Neuron (in vitro differentiated cells): ENCODE results near the gene DDAH1.
"Not testable (repeated sequence)": the region's sequence is repeated elsewhere in the genome, so short reads cannot be mapped to it uniquely, and the experiment has no call there.

Source experiments
- H2AFZ ChIP-seq: one replicate; pipeline ENCODE4 v1.6.1; 2013; ENCODE audit warnings: low read depth, mild to moderate bottlenecking, inconsistent platforms, low read length, moderate library complexity
- H3K27me3 ChIP-seq: one replicate; pipeline ENCODE4 v1.6.1; 2013; ENCODE audit warnings: low read length; ENCODE audit not compliant: insufficient read depth
- H3K36me3 ChIP-seq: one replicate; pipeline ENCODE4 v1.6.1; 2013; ENCODE audit warnings: low read length; ENCODE audit not compliant: insufficient read depth
- H3K4me1 ChIP-seq: one replicate; pipeline ENCODE4 v1.6.1; 2013; ENCODE audit warnings: low read length; ENCODE audit not compliant: insufficient read depth
- H3K4me3 ChIP-seq: 2 replicates; pipeline ENCODE4 v1.5.1; 2013; ENCODE audit warnings: mild to moderate bottlenecking, low read length, moderate library complexity
- H3K9me3 ChIP-seq: one replicate; pipeline ENCODE4 v1.6.1; 2013; ENCODE audit warnings: low read length

DDAH1 gene

DNA sequence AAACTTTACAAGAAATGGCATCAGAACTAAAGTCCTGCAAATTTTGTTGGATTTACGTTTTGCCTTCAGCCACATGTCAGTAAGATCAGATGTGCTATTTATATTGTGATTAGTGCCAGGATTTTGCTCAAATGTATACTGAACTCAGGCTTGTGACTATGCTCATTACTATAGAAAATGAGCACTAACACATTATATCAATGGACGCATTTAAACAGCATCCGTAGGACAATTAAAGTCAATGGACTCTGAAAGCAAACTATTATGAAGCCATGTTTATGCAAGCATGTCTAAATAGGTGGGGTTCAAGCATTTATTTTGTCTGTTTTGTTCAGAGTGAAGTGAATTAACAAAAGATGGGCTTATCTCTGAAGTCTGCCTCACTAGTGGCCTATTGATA, 20.6 kb upstream of the DDAH1 start:
- no peaks in the 10 kb centered on the region for H3K9me3 ChIP-seq
- no peaks in the 10 kb centered on the region for H3K27me3 ChIP-seq

GRCh38 chr1:85484716-85485115, 19.8 kb upstream of the DDAH1 start:
- no peaks in the 10 kb centered on the region for H3K27me3 ChIP-seq
- no peak overlapping the region for H2AFZ ChIP-seq
- H3K36me3 ChIP-seq: no peaks in the 10 kb centered on the region
- H3K4me1 ChIP-seq: no peaks in the 10 kb centered on the region
- H3K4me3 ChIP-seq: no peak overlapping the region
- H3K9me3 ChIP-seq: no peaks in the 10 kb centered on the region

More for the DNA sequence above, 20.6 kb upstream of the DDAH1 start:
- H3K4me1 ChIP-seq: no peaks in the 10 kb centered on the region
- no peaks in the 10 kb centered on the region for H3K36me3 ChIP-seq
- no peak overlapping the region for H3K4me3 ChIP-seq
- H2AFZ ChIP-seq: no peak overlapping the region

GRCh38 chr1:85484264-85484663, 19.3 kb upstream of the DDAH1 start:
- Histone ChIP-seq H2AFZ (no peak overlapping the region), H3K4me3 (no peak overlapping the region), H3K9me3 (no peaks in the 10 kb centered on the region), H3K36me3 (no peaks in the 10 kb centered on the region), H3K27me3 (no peaks in the 10 kb centered on the region), H3K4me1 (no peaks in the 10 kb centered on the region)

DNA sequence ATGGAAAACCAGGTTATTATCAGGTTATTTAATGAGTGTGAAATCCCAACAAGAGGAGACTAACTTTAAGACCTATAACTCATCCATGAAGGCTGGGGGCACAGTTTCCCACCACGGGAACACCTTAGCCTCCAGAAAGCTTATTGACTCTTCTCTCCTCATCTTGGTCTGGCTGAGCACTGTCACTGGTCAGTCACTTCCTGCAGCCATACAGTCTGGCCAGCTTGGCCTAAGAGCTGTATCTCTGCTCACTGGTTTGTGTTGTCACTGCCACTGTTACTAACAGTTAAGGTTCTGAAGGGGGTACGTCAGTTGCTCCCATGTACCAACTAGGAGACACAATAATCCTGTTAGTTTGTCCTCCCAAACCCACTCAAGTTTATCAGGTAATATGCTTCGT, 16.7 kb upstream of the DDAH1 start:
- no peaks in the 10 kb centered on the region for H3K36me3 ChIP-seq
- no peaks in the 10 kb centered on the region for H3K4me1 ChIP-seq
- no peaks in the 10 kb centered on the region for H3K9me3 ChIP-seq
- no peaks in the 10 kb centered on the region for H3K27me3 ChIP-seq
- H2AFZ ChIP-seq: no peak overlapping the region
- H3K4me3 ChIP-seq: no peak overlapping the region

GRCh38 chr1:85480566-85480965, 15.6 kb upstream of the DDAH1 start:
- no peaks in the 10 kb centered on the region for H3K4me1 ChIP-seq
- H3K36me3 ChIP-seq: no peaks in the 10 kb centered on the region
- H3K4me3 ChIP-seq: no peak overlapping the region
- no peak overlapping the region for H2AFZ ChIP-seq
- H3K27me3 ChIP-seq: no peaks in the 10 kb centered on the region
- no peaks in the 10 kb centered on the region for H3K9me3 ChIP-seq

- Histone ChIP-seq H3K27me3 (no peaks in the 10 kb centered on the region), H3K36me3 (no peaks in the 10 kb centered on the region), H3K4me1 (no peaks in the 10 kb centered on the region), H2AFZ (no peak overlapping the region), H3K9me3 (no peaks in the 10 kb centered on the region), H3K4me3 (no peak overlapping the region)
These were observed 14.5 kb upstream of the DDAH1 start for GRCh38 chr1:85479491-85479890.

DNA sequence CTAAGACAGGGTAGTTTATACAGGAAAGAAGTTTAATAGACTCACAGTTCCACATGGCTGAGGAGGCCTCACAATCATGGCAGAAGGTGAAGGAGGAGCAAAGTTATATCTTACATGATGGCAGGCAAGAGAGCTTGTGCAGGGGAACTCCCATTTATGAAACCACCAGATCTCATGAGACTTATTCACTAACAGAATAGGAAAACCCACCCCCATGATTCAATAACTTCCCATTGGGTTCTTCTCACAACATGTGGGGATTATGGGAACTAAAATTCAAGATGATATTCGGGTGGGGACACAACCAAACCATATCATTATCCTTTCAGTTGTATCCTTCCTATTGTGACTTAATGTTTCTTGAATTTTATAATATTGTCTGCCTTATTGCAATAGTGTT, 13.4 kb upstream of the DDAH1 start:
- Histone ChIP-seq H3K4me1 (no peaks in the 10 kb centered on the region), H3K4me3 (no peak overlapping the region), H3K36me3 (no peaks in the 10 kb centered on the region), H2AFZ (no peak overlapping the region), H3K9me3 (no peaks in the 10 kb centered on the region), H3K27me3 (no peaks in the 10 kb centered on the region)

DNA sequence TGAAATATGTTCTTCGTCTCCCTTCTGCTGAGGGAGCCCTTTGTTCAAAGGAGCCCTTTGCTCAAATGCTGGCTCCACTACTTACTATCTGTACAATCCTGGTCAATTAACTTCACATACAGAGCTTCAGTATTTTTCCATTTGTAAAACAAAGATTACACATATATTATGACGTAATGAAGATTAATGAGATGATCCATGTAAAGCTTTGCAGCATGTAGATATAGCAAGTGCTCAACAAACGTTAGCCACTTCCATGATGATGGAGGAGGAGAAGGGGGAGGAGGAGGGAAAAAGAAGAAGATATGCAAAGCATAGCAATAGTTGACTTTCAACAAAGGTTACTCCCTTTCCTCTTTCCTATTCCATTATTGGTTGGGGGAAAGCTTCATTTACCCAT, 10.1 kb upstream of the DDAH1 start:
- no peaks in the 10 kb centered on the region for H3K9me3 ChIP-seq
- H3K4me1 ChIP-seq: no peaks in the 10 kb centered on the region
- H2AFZ ChIP-seq: no peak overlapping the region
- H3K4me3 ChIP-seq: no peak overlapping the region
- H3K27me3 ChIP-seq: no peaks in the 10 kb centered on the region
- no peaks in the 10 kb centered on the region for H3K36me3 ChIP-seq

DNA sequence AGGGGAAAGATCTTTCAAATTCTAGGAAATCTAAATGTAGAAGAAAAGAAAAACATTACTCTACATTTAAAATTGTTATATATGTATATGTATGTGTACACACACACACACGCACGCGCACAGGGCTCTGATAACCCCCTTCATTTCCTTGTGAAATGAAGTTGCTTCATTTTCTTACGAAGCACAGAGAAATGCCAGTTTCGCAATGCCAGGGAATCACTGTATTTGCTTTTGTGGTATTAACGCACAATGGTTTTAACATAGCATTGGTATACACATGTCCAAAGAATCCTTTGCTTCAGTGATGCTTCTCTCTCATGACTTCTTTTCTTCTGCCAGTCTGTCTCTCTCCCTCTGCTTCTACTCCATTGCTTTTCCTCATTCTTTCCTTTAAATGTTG, 8.4 kb upstream of the DDAH1 start:
- Histone ChIP-seq H3K27me3 (no peaks in the 10 kb centered on the region), H2AFZ (no peak overlapping the region), H3K36me3 (no peaks in the 10 kb centered on the region), H3K4me3 (no peak overlapping the region), H3K4me1 (no peaks in the 10 kb centered on the region), H3K9me3 (peaks cover 2% of the 10 kb centered on the region)

DNA sequence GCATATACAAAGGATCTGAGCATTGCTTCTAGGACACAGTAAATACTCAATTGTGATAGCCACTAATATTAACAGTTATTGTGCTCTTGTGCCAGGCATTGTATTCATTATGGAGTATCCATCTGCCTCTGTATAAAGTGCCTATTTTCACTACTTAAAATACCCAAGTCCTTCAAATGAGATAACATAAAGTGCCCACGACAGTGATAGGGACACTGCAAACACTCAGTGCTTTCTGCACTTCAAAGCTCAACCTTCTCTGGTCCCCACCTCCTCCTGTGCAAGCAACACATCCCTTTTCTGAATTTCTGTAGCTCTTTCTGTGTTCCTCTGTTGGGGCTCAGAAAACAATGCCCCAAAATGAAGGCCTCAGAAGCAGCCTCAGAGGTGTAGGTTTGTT, 6.6 kb upstream of the DDAH1 start:
- H3K4me1 ChIP-seq: no peaks in the 10 kb centered on the region
- no peaks in the 10 kb centered on the region for H3K27me3 ChIP-seq
- no peaks in the 10 kb centered on the region for H3K36me3 ChIP-seq
- H3K4me3 ChIP-seq: no peak overlapping the region
- H3K9me3 ChIP-seq: peaks cover 2% of the 10 kb centered on the region
- H2AFZ ChIP-seq: no peak overlapping the region

- not testable (repeated sequence) for H3K4me1 ChIP-seq, H3K4me3 ChIP-seq, H3K9me3 ChIP-seq, H3K27me3 ChIP-seq, H2AFZ ChIP-seq, H3K36me3 ChIP-seq
These were observed 5.2 kb upstream of the DDAH1 start for GRCh38 chr1:85470130-85470529.

- Histone ChIP-seq H3K9me3 (peaks cover 2% of the 10 kb centered on the region), H3K36me3 (no peaks in the 10 kb centered on the region), H2AFZ (no peak overlapping the region), H3K4me1 (peaks cover 12% of the 10 kb centered on the region), H3K4me3 (no peak overlapping the region), H3K27me3 (no peaks in the 10 kb centered on the region)
These were observed 3.1 kb upstream of the DDAH1 start for GRCh38 chr1:85467929-85468540.

GRCh38 chr1:85467036-85467435, 2.1 kb upstream of the DDAH1 start:
- H2AFZ ChIP-seq: no peak overlapping the region
- peaks cover 2% of the 10 kb centered on the region for H3K9me3 ChIP-seq
- H3K27me3 ChIP-seq: no peaks in the 10 kb centered on the region
- H3K4me1 ChIP-seq: peaks cover 21% of the 10 kb centered on the region
- H3K4me3 ChIP-seq: no peak overlapping the region
- no peaks in the 10 kb centered on the region for H3K36me3 ChIP-seq

DNA sequence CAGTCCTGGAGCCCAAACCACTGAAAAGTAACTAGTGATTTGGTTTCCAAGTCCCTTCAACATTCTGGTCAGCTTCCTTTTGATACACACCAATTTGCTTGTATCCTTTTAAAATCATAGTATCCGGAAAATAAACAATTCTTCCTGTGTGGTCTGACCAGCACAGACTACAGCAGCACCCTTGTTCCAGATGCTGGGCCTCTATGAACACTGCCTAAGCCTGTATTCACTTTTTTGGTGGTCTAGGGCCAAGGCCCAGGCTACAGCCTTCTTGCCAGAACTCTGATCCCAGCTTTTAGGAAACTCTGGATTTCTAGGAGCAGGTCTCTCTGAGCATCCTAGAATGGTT, 801 bp upstream of the DDAH1 start:
- H3K4me3 ChIP-seq: peak overlapping the region; percentile 87
- H3K36me3 ChIP-seq: no peaks in the 10 kb centered on the region
- peak overlapping the region; percentile 92 for H2AFZ ChIP-seq
- no peaks in the 10 kb centered on the region for H3K27me3 ChIP-seq
- peaks cover 2% of the 10 kb centered on the region for H3K9me3 ChIP-seq
- peaks cover 25% of the 10 kb centered on the region for H3K4me1 ChIP-seq
